Aorta (tissue), 5 donors: Measurements from ENCODE around the gene IRF3. TPM values are rescaled to one million over a fixed set of nuclear protein-coding genes. Genes with fewer than 3 reads are reported as not detected.

Source experiments
- ATAC-seq: fragments of 200-7000 bp; cut with Tn5 transposase; one replicate; pipeline ENCODE4 v1.9.1; 2022; ENCODE audit warnings: moderate library complexity; ENCODE audit not compliant: low FRiP score
- DNase-seq, 2 donors: peaks; one replicate each; pipeline ENCODE4 v3.0.0-alpha.2; 2020
- H3K27ac ChIP-seq, 2 donors: one replicate each; pipeline ENCODE4 v1.5.1; 2013; ENCODE audit warnings: low read length in 2 of 2, mild to moderate bottlenecking in 2 of 2, moderate library complexity in 2 of 2, control low read depth in 1 of 2, inconsistent platforms in 1 of 2, low read depth in 1 of 2
- H3K27me3 ChIP-seq, 2 donors: one replicate each; pipeline ENCODE4 v1.6.1; 2013; ENCODE audit warnings: control low read depth in 1 of 2, low read length in 1 of 2, mild to moderate bottlenecking in 1 of 2, moderate library complexity in 1 of 2; ENCODE audit not compliant: insufficient read depth in 2 of 2, control insufficient read depth in 1 of 2
- H3K36me3 ChIP-seq, 2 donors: one replicate each; pipeline ENCODE4 v1.6.1; 2013; ENCODE audit warnings: control low read depth in 1 of 2, low read length in 1 of 2, mild to moderate bottlenecking in 1 of 2; ENCODE audit not compliant: insufficient read depth in 2 of 2, control insufficient read depth in 1 of 2
- H3K4me1 ChIP-seq, 2 donors: one replicate each; pipeline ENCODE4 v1.6.1; 2013; ENCODE audit warnings: low read length in 2 of 2, control low read depth in 1 of 2, mild to moderate bottlenecking in 1 of 2, moderate library complexity in 1 of 2; ENCODE audit not compliant: insufficient read depth in 2 of 2, control insufficient read depth in 1 of 2
- H3K4me3 ChIP-seq, 2 donors: one replicate each; pipeline ENCODE4 v1.5.1; 2013; ENCODE audit warnings: low read length in 2 of 2, control low read depth in 1 of 2, mild to moderate bottlenecking in 1 of 2
- H3K9me3 ChIP-seq: one replicate; pipeline ENCODE4 v1.6.1; 2013; ENCODE audit warnings: mild to moderate bottlenecking, low read length; ENCODE audit not compliant: control insufficient read depth
- WGBS, 2 donors: extraction: QIAGEN DNeasy Blood & Tissue Kit; methylation state at CpG; one replicate each; pipeline ENCODE4 v1.1.7; 2013; 5-methylcytosine and 5-hydroxymethylcytosine counted together
- intact Hi-C, 2 donors: fragments of 100-400 bp; cut with DNase I; formaldehyde crosslinking; loops; one replicate each; pipeline versions ENCODE4 v1.14.2 to v1.15.0; 2022
- polyA plus RNA-seq, 2 donors: library from polyadenylated mRNA; stranded (reverse); fragments of 200-250 nt; gene quantifications; one replicate each; pipeline ENCODE4 v1.2.3, GENCODE V29; 2013
- total RNA-seq, 2 donors: library from RNA; stranded (reverse); fragmentation: NEBNext Ultra II Directional; extraction: Animal tissue kit (Norgen Biotek cat#: 25700); gene quantifications; one replicate each; pipeline ENCODE4 v1.2.1, GENCODE V29; 2021
- donor health status: healthy with polysubstance abuse.
- donor health status: Bipolar disorder and iron deficiency.
- donor health status: DM: no; HTN: no; CAD: no.
- donor health status: DM: no; HTN: no; CAD: no.
- donor health status: DM: yes; HTN: yes; CAD: no.

Gene IRF3
- total and polyA plus RNA-seq, 4 donors: 37.8 to 278 (median 68.2) TPM

DNA sequence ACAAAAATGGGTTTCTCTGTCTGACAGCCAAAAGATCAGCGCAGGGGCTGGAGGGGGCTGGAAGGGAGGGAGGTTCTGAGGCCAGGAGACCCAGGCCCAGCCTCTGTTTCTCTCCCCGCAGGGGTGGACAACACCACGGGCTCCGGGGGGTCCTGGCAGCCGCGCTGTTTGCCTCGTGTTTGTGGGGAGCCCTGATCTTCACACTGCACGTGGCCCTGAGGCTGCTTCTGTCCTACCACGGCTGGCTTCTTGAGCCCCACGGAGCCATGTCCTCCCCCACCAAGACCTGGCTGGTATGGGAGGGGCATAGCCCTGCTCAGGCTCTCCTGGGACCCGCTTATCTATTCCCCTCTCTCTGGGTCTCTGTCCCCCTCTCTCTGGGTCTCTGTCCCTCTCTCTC is 34.9 kb upstream of the IRF3 start:
- ATAC-seq: peak; percentile 33
- Histone ChIP-seq H3K27ac (no peak overlapping the region), H3K4me1 (no peaks in the 10 kb centered on the region), H3K36me3 (no peaks in the 10 kb centered on the region), H3K4me3 (no peak overlapping the region), H3K9me3 (no peaks in the 10 kb centered on the region), H3K27me3 (no peaks in the 10 kb centered on the region)
- DNase-seq: no peak
- intact Hi-C loops: no loop called here
- 64 to 66% methylated on average over 11 of the region's 11 CpGs for WGBS, 2 donors

DNA sequence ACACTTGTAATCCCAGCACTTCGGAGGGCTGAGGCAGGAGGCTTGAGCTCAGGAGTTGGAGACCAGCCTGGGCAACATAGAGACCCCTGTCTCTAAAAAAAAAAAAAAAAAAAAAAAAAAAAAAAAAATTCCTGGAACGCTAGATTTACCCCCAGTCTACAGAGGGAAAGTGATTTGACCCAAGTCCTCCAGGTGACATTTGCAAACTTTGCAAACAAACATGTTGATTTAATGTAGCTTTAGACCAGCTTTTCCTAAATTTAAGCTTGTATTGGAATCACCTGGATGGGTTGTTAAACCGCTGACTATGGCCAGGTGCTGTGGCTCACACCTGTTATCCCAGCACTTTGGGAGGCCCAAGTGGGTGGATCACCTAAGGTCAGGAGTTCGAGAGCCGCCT is 33.7 kb upstream of the IRF3 start:
- ATAC-seq: no peak
- WGBS, 2 donors: 91 to 94% methylated on average over 5 of the region's 5 CpGs
- Histone ChIP-seq H3K27ac (no peak overlapping the region), H3K4me1 (no peaks in the 10 kb centered on the region), H3K9me3 (no peaks in the 10 kb centered on the region), H3K36me3 (no peaks in the 10 kb centered on the region), H3K27me3 (no peaks in the 10 kb centered on the region), H3K4me3 (no peak overlapping the region)
- intact Hi-C loops: no loop called here
- no peak for DNase-seq

DNA sequence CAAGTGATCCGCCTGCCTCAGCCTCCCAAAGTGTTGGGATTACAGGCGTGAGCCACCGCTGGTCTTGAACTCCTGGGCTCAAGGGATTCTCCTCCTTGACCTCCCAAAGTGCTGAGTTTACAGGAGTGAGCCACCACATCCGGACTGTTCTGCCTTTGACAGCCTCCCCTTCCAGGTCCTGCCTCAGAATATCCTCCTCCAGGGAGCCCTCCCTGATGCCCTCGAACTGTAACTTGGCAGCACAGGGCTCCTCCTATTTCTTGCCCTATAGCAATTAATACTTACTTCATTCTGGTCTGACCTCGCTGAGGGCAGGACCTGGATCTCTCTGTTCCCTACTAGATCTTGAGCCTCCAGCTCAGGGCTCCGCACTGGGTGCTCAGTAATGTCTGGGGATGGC is 31.2 kb upstream of the IRF3 start:
- H3K36me3 ChIP-seq: no peaks in the 10 kb centered on the region
- ATAC-seq: no peak
- no peak overlapping the region for H3K27ac ChIP-seq
- intact Hi-C loops: no loop called here
- H3K4me3 ChIP-seq: no peak overlapping the region
- H3K9me3 ChIP-seq: no peaks in the 10 kb centered on the region
- H3K4me1 ChIP-seq: no peaks in the 10 kb centered on the region
- WGBS, 2 donors: 85 to 95% methylated on average over 7 of the region's 7 CpGs
- H3K27me3 ChIP-seq: no peaks in the 10 kb centered on the region
- DNase-seq: no peak

DNA sequence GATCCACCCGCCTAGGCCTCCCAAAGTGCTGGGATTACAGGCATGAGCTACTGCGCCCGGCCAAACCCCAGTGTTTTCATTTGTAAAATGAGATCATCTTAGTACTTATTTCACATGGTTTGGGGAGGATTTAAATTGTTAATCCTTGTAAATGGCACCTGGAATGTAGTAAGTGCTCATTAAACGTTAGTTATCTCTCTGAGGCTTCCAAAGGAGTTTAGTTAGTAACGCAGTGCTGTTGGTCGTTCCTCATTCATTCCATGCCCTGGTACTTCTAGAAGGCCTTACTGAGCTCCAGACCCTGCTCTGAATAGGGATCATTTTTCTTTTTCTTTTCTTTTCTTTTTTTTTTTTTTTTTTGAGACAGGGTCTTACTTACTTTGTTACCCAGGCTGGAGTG is 30.5 kb upstream of the IRF3 start:
- whole genome bisulfite sequencing, 2 donors: 79 to 88% methylated on average over 6 of the region's 6 CpGs
- Histone ChIP-seq H3K4me3 (no peak overlapping the region), H3K9me3 (no peaks in the 10 kb centered on the region), H3K4me1 (no peaks in the 10 kb centered on the region), H3K36me3 (no peaks in the 10 kb centered on the region), H3K27me3 (no peaks in the 10 kb centered on the region), H3K27ac (no peak overlapping the region)
- DNase-seq: no peak
- ATAC-seq: no peak
- intact Hi-C loops: no loop called here

DNA sequence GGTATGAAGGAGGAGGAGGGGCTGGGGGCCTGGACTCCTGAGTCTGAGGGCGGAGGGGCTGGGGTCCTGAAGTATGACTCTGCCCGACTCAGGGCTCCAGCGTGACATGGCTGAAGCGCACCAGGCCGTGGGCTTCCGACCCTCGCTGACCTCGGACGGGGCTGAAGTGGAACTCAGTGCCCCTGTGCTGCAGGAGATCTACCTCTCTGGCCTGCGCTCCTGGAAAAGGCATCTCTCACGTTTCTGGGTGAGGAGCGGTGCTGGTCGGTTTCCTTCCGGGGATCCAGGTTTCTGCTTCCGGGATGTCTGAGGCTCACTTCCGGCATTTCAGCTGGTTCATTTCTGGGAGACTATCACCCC is 26.5 kb upstream of the IRF3 start:
- intact Hi-C loops: no loop called here
- H3K4me1 ChIP-seq: no peaks in the 10 kb centered on the region
- ATAC-seq (no peak), DNase-seq (no peak)
- no peaks in the 10 kb centered on the region for H3K27me3 ChIP-seq
- no peaks in the 10 kb centered on the region for H3K36me3 ChIP-seq
- no peak overlapping the region for H3K4me3 ChIP-seq
- H3K9me3 ChIP-seq: no peaks in the 10 kb centered on the region
- 72 to 81% methylated on average over 16 of the region's 16 CpGs for WGBS, 2 donors
- no peak overlapping the region for H3K27ac ChIP-seq

DNA sequence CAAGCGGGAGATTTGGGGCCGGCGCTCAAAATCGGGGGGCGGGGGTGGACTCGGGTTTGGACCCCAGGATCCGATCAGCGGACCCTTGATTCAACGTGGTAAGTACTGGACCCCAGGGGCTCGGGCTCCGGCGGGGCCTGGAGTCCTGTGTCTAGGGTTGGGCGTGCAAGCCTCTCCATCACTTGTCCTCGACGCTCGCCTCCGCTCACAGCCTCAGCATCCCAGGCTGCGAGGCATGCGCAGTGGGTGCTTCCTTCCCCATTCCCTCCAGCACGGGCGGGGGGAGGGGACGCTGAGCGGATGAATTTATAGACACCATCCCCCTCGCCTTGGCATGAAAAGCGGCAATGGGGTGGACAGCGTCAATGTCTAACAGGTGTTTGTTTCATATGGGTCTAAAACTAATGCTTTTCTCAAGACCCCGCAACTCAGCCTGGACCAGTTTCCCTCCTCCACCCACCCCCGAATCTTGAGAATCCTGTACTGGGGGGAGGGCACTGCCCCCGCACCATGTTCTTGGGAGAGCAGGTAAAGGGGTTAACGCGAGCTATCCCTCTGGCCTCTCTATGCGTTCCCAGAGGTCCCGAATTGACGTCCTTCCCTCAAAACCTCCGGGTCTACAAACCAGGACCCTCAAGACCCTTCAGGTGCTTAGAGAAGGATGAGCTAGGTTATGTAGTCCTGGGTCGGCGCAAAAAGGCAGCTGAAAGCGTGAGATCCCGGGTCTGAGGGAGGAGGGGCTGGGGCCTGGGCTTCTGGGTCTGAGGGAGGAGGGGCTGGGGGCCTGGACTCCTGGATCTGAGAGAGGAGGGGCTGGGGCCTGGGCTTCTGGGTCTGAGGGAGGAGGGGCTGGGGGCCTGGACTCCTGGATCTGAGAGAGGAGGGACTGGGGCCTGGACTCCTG is 25.8 kb upstream of the IRF3 start:
- Histone ChIP-seq H3K36me3 (no peaks in the 10 kb centered on the region), H3K27me3 (no peaks in the 10 kb centered on the region), H3K9me3 (no peaks in the 10 kb centered on the region), H3K4me3 (peak overlapping the region in 1 of 2 donors; percentile 16), H3K27ac (no peak overlapping the region), H3K4me1 (no peaks in the 10 kb centered on the region)
- intact Hi-C loops: no loop called here
- DNase-seq (peak; percentile 76 to 84), ATAC-seq (peak; percentile 62)
- WGBS, 2 donors: 7 to 8% methylated on average over 39 of the region's 39 CpGs

DNA sequence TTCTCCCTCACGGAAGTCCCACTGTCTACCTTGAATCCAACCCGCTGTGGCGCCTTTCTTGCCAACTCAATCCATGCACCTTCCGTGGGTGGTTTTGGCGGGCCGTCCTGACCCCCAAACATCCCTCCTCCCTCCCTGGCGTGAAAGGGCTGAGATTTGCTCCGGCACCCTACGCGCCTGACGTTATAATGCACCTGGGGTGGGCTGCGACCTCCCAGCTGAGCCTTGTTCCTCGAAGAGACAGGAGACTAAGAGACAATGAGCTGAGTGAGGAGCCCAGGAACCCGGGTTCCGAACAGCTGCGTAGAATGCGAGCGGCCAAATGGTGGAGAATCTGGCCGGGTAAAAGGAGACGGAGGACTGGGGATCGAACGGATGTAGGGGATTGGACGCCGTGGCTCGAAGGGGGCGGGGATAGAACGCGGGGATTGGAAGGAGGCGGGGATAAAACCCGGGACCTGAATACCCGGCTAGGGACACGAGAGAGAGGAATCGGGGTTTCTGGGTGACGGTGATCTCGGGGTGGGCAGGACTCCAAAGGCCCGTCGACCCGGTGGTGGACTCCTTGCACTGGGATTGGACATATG is 25.1 kb upstream of the IRF3 start, which contains the start of gene CPT1C:
TSS of gene CPT1C (plus strand) at position 461 of the 587 bp plus-strand sequence. CDS start 1,137 bp downstream, outside the sequence.
- 1% methylated on average over 38 of the region's 38 CpGs for WGBS, 2 donors
- intact Hi-C loops: no loop called here
- Histone ChIP-seq H3K9me3 (no peaks in the 10 kb centered on the region), H3K27ac (no peak within 1 kb of the TSS), H3K27me3 (no peaks in the 10 kb centered on the region), H3K4me1 (no peaks in the 10 kb centered on the region), H3K36me3 (peaks cover 0 to 5% of the 10 kb centered on the region in 2 donors), H3K4me3 (peak within 1 kb of the TSS; percentile 8 to 16)
- peak; percentile 83 for ATAC-seq
- DNase-seq: peak; percentile 84 to 90

DNA sequence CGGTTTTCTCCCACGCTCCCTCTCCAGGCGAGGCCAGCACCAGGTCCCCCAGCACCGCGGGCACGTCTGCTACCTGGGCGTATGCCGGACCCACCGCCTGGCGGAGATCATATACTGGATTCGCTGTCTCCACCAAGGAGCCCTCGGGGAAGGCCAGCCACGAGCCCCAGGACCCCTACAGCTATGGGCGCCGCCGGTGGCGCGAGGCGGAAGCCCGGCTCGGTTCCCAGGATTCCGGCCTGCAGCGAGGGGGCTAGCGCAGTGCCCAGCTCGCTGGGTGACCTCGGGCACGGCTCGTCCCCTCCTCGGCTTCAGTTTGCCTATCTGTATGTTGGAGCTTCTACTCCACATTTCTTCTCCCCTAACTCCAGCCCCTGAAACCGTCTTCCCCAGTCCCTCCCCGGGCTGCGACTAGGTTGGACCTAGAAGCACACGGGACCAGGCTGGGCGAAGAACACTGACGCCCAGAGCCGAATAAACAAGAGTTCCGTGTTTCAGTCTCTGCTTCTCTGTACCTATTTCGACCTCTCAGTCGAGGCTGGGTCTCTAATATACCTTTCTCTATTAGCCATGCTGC is 24.5 kb upstream of the IRF3 start:
- ATAC-seq (peak; percentile 7), DNase-seq (no peak)
- H3K4me1 ChIP-seq: no peaks in the 10 kb centered on the region
- no peak overlapping the region for H3K27ac ChIP-seq
- intact Hi-C loops: no loop called here
- H3K27me3 ChIP-seq: no peaks in the 10 kb centered on the region
- H3K4me3 ChIP-seq: peak overlapping the region; percentile 3 to 8
- peaks cover 0 to 6% of the 10 kb centered on the region in 2 donors for H3K36me3 ChIP-seq
- 4 to 5% methylated on average over 39 of the region's 39 CpGs for WGBS, 2 donors
- no peaks in the 10 kb centered on the region for H3K9me3 ChIP-seq
